ENCODE measurements around the gene POP4.

DNA sequence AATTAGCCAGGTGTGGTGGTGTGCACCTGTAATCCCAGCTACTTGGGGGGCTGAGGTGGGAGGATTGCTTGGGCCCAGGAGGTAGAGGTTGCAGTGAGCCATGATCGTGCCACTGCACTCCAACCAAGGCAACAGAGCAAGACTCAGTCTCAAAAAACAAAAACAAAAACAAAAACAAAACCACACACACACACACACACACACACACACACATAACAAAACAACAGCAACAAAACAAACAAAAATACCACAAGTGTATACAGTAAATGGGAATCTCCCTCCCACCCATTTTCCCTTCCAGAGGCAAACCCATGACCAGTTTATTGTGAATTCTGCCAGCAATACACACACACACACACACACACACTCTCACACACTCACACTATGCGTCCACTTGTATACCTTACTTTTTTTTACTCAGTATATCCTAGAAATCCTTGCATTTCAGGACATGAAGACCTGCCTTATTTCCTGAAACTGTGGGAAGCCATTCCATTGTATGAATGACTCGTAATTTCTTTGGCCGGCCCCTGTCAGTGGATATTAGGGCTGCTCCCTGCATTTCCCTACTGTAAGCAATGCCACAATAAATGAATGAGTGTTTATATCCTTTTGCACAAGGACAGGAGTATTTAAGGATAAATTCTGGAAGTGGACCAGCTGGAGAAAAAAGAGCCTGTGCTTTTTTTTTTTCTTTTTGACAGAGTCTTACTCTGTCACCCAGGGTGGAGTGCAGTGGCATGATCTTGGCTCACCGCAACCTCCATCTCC lies 52.3 kb downstream of the POP4 start:
- TF ChIP-seq, protein P1, sequence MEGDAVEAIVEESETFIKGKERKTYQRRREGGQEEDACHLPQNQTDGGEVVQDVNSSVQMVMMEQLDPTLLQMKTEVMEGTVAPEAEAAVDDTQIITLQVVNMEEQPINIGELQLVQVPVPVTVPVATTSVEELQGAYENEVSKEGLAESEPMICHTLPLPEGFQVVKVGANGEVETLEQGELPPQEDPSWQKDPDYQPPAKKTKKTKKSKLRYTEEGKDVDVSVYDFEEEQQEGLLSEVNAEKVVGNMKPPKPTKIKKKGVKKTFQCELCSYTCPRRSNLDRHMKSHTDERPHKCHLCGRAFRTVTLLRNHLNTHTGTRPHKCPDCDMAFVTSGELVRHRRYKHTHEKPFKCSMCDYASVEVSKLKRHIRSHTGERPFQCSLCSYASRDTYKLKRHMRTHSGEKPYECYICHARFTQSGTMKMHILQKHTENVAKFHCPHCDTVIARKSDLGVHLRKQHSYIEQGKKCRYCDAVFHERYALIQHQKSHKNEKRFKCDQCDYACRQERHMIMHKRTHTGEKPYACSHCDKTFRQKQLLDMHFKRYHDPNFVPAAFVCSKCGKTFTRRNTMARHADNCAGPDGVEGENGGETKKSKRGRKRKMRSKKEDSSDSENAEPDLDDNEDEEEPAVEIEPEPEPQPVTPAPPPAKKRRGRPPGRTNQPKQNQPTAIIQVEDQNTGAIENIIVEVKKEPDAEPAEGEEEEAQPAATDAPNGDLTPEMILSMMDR (IDR thresholded peaks at IDR 0.05; ENCODE audit: insufficient read depth, low read depth, low read length): no peak
- no peak for TF ChIP-seq EZH2 (IDR thresholded peaks at IDR 0.05; ENCODE audit: insufficient read depth, low read length)
